MM.1S (cell line): ENCODE results near the gene PPP1CA.

Experiments
- DNase-seq: peaks from one replicate; pipeline ENCODE4 v3.0.0-alpha.2; 2015
- H2AFZ ChIP-seq: fragments of 300-600 bp; sonication (generic); 2 replicates; pipeline ENCODE4 v1.6.0; 2016; ENCODE audit warnings: antibody characterized with exemption, low read length
- H3F3A ChIP-seq: fragments of 300-600 bp; sonication (generic); 2 replicates; pipeline ENCODE4 v1.6.1; 2016; ENCODE audit warnings: mild to moderate bottlenecking, antibody characterized with exemption, low read length, moderate library complexity, mixed read lengths; ENCODE audit not compliant: insufficient read depth
- H3K27ac ChIP-seq: fragments of 300-600 bp; sonication (generic); 2 replicates; pipeline ENCODE4 v1.5.1; 2016; ENCODE audit warnings: mild to moderate bottlenecking, low read length
- H3K27me3 ChIP-seq: fragments of 300-600 bp; sonication (generic); replicated peaks from 2 replicates; pipeline ENCODE4 v1.6.0; 2016; ENCODE audit warnings: low read length; ENCODE audit not compliant: insufficient read depth
- H3K36me3 ChIP-seq: fragments of 300-600 bp; sonication (generic); replicated peaks from 2 replicates; pipeline ENCODE4 v1.6.1; 2016; ENCODE audit warnings: mild to moderate bottlenecking, low read length, mixed read lengths; ENCODE audit not compliant: insufficient read depth
- H3K4me1 ChIP-seq: fragments of 300-600 bp; sonication (generic); 2 replicates; pipeline ENCODE4 v1.6.1; 2016; ENCODE audit warnings: low read length, mixed read lengths
- H3K4me2 ChIP-seq: fragments of 300-600 bp; sonication (generic); 2 replicates; pipeline ENCODE4 v1.6.0; 2016; ENCODE audit warnings: low read depth, low read length
- H3K4me3 ChIP-seq: fragments of 300-600 bp; sonication (generic); 2 replicates; pipeline ENCODE4 v1.5.1; 2016; ENCODE audit warnings: low read length, mixed read lengths
- H3K79me2 ChIP-seq: fragments of 300-600 bp; sonication (generic); 2 replicates; pipeline ENCODE4 v1.6.1; 2016; ENCODE audit warnings: mixed run types, low read length, mixed read lengths
- H3K9ac ChIP-seq: fragments of 300-600 bp; sonication (generic); 2 replicates; pipeline ENCODE4 v1.6.1; 2016; ENCODE audit warnings: low read length, mixed read lengths
- H3K9me2 ChIP-seq: fragments of 300-600 bp; sonication (generic); replicated peaks from 2 replicates; pipeline ENCODE4 v1.6.1; 2016; ENCODE audit warnings: mild to moderate bottlenecking, low read length, mixed read lengths; ENCODE audit not compliant: insufficient read depth
- H3K9me3 ChIP-seq: fragments of 300-600 bp; sonication (generic); replicated peaks from 2 replicates; pipeline ENCODE4 v1.6.1; 2016; ENCODE audit warnings: mild to moderate bottlenecking, low read length, mixed read lengths; ENCODE audit not compliant: insufficient read depth
- H4K20me1 ChIP-seq: fragments of 300-600 bp; sonication (generic); 2 replicates; pipeline ENCODE4 v1.6.1; 2016; ENCODE audit warnings: mild to moderate bottlenecking, low read length, moderate library complexity, mixed read lengths; ENCODE audit not compliant: insufficient read depth
- CTCF ChIP-seq: fragments of 300-600 bp; sonication (generic); IDR thresholded peaks from 2 replicates; pipeline ENCODE4 v1.5.1; 2016; ENCODE audit warnings: antibody characterized with exemption, low read length, mixed read lengths
- EZH2 ChIP-seq: fragments of 300-600 bp; sonication (generic); optimal IDR thresholded peaks from 2 replicates; pipeline ENCODE3; 2017; ENCODE audit warnings: low read depth, mild to moderate bottlenecking, antibody characterized with exemption, low read length, mixed read lengths
- EZH2phosphoT487 ChIP-seq: fragments of 300-600 bp; sonication (generic); IDR thresholded peaks from 2 replicates; pipeline ENCODE4 v1.6.1; 2018; ENCODE audit warnings: antibody characterized with exemption, low read length

Gene PPP1CA

DNA sequence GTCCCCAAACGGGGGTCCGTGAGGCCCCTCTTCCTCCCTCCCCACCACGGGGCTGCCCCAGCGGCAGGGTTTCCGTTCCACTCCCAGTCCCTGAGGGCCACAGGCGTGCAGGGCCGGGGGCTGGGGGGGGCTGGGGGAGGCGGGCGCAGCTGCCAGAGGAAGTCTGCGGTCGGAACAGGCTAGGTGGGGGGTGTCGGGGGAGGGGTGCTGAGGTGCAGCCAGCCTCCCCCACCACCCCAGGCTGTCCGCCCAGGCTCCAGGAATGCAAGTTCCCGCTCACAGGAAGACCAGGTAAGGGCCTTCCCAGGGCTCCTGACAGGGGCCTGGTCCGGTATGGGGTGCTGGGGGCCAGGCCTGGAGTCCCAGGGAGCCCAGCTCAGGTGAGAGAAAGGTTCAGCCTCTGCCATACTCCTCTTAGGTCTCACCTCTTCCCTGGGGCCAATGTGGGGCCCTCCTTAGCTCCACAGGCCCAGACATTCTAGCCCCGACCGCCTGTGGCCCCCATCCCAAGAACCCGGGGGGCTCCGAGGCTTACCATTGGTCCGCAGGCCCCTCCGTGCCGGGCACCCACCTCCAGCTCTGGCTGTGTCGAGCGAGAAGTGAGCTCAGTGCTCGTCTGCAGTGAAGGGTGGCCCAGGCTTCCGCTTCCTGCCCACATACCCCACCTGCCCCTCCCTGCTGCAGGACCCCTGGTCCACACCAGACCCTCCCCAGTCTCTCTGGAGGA is 35.6 kb upstream of the PPP1CA start, which contains the start of gene PTPRCAP:
TSS of gene PTPRCAP (minus strand) at position 601 of the 727 bp plus-strand sequence. CDS start at position 538, 63 bp downstream.
- Histone ChIP-seq H3K9me2 (no peaks in the 10 kb centered on the region), H4K20me1 (no peaks in the 10 kb centered on the region), H3K4me1 (no peaks in the 10 kb centered on the region), H3F3A (no peaks in the 10 kb centered on the region), H3K36me3 (no peaks in the 10 kb centered on the region; the same call in 1 of the 2 replicates), H3K27me3 (no peaks in the 10 kb centered on the region), H3K27ac (no peak within 1 kb of the TSS), H3K4me3 (no peak within 1 kb of the TSS), H3K79me2 (no peaks in the 10 kb centered on the region), H2AFZ (no peak within 1 kb of the TSS), H3K9ac (no peak within 1 kb of the TSS), H3K9me3 (no peaks in the 10 kb centered on the region), H3K4me2 (no peak within 1 kb of the TSS)
- no peak for TF ChIP-seq EZH2
- TF ChIP-seq CTCF = no peak
- no peak for TF ChIP-seq EZH2phosphoT487
- no peak for DNase-seq

GRCh38 chr11:67436459-67437081 is 34.9 kb upstream of the PPP1CA start:
- no peaks in the 10 kb centered on the region for H3K27me3 ChIP-seq
- H2AFZ ChIP-seq = no peak overlapping the region
- DNase-seq = no peak
- no peaks in the 10 kb centered on the region for H3F3A ChIP-seq
- H3K79me2 ChIP-seq = peaks cover 3% of the 10 kb centered on the region; the same call in 1 of the 2 replicates
- no peak overlapping the region for H3K4me3 ChIP-seq
- H3K9me3 ChIP-seq = no peaks in the 10 kb centered on the region
- TF ChIP-seq EZH2 (no peak), EZH2phosphoT487 (no peak), CTCF (no peak)
- H3K27ac ChIP-seq = no peak overlapping the region
- H3K4me2 ChIP-seq = no peak overlapping the region
- no peaks in the 10 kb centered on the region for H3K4me1 ChIP-seq
- H4K20me1 ChIP-seq = no peaks in the 10 kb centered on the region
- H3K36me3 ChIP-seq = no peaks in the 10 kb centered on the region; the same call in 1 of the 2 replicates
- H3K9ac ChIP-seq = no peak overlapping the region
- H3K9me2 ChIP-seq = no peaks in the 10 kb centered on the region

DNA sequence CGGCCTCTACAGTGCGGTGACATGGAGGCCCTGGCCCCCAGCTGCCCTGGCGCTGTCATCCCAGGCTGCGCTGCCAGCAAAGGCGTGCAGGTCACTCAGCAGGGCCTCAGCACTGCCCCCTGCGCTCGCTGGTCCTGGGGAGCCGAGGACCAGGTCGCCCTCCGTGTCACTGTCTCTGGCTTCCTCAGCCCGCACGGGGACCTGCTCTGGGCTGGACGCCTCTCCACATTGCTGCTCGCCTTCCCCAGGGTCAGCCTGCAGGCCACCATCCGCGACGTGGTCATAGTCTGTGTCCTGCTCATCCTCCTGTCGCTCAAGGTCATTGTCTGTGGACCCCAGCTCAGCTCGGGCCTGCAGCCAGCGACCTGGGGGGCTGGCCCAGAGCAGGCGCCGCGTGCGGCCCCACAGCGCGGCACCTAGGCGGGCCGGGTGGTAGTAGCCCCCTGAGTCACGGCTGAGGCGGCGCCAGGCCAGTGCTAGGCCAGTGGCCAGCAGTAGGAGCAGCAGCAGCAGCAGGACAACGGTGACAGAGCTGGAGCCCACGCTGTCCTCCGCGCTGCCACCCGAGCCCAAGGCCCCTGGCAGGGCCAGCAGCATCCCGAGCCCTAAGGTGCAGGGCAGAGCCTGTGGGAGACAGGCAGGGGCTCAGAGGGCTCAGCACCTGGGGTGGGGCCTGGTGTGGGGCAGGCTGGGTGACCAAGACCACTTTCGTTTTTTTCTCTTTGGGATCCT is 34.2 kb upstream of the PPP1CA start:
- no peak for TF ChIP-seq CTCF
- no peak for TF ChIP-seq EZH2phosphoT487
- no peak for TF ChIP-seq EZH2
- H3K27ac ChIP-seq = no peak overlapping the region
- no peak overlapping the region for H2AFZ ChIP-seq
- H3K4me3 ChIP-seq = no peak overlapping the region
- peaks cover 8% of the 10 kb centered on the region; the same call in 1 of the 2 replicates for H3K79me2 ChIP-seq
- no peaks in the 10 kb centered on the region for H3K4me1 ChIP-seq
- H3K9me3 ChIP-seq = no peaks in the 10 kb centered on the region
- H3K4me2 ChIP-seq = no peak overlapping the region
- no peak overlapping the region for H3K9ac ChIP-seq
- no peaks in the 10 kb centered on the region; the same call in 1 of the 2 replicates for H3K36me3 ChIP-seq
- DNase-seq = no peak
- no peaks in the 10 kb centered on the region for H3K27me3 ChIP-seq
- no peaks in the 10 kb centered on the region for H4K20me1 ChIP-seq
- no peaks in the 10 kb centered on the region for H3F3A ChIP-seq
- no peaks in the 10 kb centered on the region for H3K9me2 ChIP-seq
